ENCODE data around the gene CZIB. TPM values are rescaled to one million over a fixed set of nuclear protein-coding genes. Genes with fewer than 3 reads are reported as not detected.

The CZIB gene
- 50.3 and 51.1 TPM in 2 replicates for total RNA-seq (2021)
- Bru-seq, nascent RNA = percentile 79 among the genes with signal in this experiment
- percentile 79 among the genes with signal in this experiment for BruChase-seq, experiment 1, labeled RNA remaining after a 2-hour chase
- percentile 81 among the genes with signal in this experiment for BruChase-seq, experiment 2, labeled RNA remaining after a 6-hour chase
- long read RNA-seq, transcript C1orf123-201 (8 exons, 1,085 nt) = major isoform, 46 of 68 reads
- long read RNA-seq, partial matches to known transcripts = 2 of 68 reads
- long read RNA-seq, other reads (novel, unspliced or antisense) = 13 of 68 reads

DNA sequence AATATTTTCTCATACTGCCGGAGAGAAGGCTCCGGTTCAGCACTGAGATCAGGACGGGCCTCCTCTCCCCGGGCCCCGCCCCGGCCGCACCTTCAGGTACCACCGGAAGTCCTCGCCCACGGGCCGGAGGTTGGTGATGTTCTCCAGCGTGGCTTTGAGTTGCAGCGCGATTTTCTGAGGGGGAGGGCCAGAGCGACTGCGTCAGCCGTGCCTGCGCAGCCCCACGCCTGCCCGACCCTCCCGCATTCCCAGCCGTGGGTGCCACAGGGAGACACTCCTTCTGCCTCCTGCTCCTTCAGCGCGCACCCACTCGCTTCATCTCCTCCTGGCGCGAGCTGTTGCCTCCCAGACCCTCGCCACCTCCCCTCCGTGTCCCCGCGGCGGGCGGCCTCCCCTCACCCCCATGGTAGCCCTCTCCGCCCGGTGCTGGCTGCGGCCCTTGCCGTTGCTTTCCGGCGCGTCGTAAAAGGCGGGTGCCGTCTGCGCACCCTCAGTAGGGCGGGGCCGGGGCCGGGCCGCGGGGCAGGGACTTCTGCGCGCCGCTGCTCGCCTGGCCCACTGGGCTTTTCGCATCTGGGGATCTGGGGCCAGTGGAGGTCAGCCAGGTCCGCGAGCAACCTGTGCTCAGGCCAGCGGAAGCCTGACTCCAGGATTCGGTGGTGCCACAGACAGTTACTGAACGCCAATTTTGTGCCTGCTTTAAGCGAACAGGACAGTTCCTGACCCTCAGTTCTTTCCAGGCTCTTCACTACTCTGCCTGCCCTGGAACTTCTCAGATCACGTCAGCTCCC is at the start of gene CZIB:
TSS of gene CZIB (minus strand) at position 464 of the 791 bp plus-strand sequence. CDS start at position 405, 59 bp downstream.
- ChIA-PET POLR2A (ENCODE audit: unreplicated experiment) (interaction anchor here (0.7 kb wide), 1 partner anchor 106 kb away, joined by 5 read pairs; no protein-coding TSS in a partner anchor), CTCF (no interaction called here)
- Histone ChIP-seq H3K27ac (peak within 1 kb of the TSS; percentile 70), H3K79me2 (ENCODE audit: low read depth) (peaks cover 17% of the 10 kb centered on the region), H3K9me3 (ENCODE audit: insufficient read depth, low read depth) (no peaks in the 10 kb centered on the region), H2AFZ (peak within 1 kb of the TSS; percentile 91), H3F3A (ENCODE audit: insufficient read depth, low read depth) (peaks cover 6% of the 10 kb centered on the region; the same call in 1 of the 2 replicates), H3K4me3 (peak within 1 kb of the TSS; percentile 79), H3K4me1 (replicated peaks; ENCODE audit: insufficient read depth) (peaks cover 16% of the 10 kb centered on the region), H3K36me3 (ENCODE audit: low read depth) (no peaks in the 10 kb centered on the region), H3K9me2 (ENCODE audit: insufficient read depth) (no peaks in the 10 kb centered on the region), H3K4me2 (peak within 1 kb of the TSS; percentile 94), H4K20me1 (ENCODE audit: insufficient read depth) (no peaks in the 10 kb centered on the region), H3K27me3 (ENCODE audit: insufficient read depth, low read depth) (no peaks in the 10 kb centered on the region)
- peak; percentile 84 to 96 for DNase-seq
- BruUV-seq (replicated peaks) = no TSS peak
- TF ChIP-seq, protein P1, sequence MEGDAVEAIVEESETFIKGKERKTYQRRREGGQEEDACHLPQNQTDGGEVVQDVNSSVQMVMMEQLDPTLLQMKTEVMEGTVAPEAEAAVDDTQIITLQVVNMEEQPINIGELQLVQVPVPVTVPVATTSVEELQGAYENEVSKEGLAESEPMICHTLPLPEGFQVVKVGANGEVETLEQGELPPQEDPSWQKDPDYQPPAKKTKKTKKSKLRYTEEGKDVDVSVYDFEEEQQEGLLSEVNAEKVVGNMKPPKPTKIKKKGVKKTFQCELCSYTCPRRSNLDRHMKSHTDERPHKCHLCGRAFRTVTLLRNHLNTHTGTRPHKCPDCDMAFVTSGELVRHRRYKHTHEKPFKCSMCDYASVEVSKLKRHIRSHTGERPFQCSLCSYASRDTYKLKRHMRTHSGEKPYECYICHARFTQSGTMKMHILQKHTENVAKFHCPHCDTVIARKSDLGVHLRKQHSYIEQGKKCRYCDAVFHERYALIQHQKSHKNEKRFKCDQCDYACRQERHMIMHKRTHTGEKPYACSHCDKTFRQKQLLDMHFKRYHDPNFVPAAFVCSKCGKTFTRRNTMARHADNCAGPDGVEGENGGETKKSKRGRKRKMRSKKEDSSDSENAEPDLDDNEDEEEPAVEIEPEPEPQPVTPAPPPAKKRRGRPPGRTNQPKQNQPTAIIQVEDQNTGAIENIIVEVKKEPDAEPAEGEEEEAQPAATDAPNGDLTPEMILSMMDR (conservative IDR thresholded peaks at IDR 0.05) = no peak
- TF ChIP-seq EZH2 (IDR thresholded peaks at IDR 0.05; ENCODE audit: low read depth) = no peak
- intact Hi-C loops (cut with micrococcal nuclease; ENCODE audit: unreplicated experiment) = loop anchor here (1.0 to 2.0 kb wide), 2 partner anchors 18 to 24 kb away; partner anchors contain the start of genes CPT2 and MAGOH

DNA sequence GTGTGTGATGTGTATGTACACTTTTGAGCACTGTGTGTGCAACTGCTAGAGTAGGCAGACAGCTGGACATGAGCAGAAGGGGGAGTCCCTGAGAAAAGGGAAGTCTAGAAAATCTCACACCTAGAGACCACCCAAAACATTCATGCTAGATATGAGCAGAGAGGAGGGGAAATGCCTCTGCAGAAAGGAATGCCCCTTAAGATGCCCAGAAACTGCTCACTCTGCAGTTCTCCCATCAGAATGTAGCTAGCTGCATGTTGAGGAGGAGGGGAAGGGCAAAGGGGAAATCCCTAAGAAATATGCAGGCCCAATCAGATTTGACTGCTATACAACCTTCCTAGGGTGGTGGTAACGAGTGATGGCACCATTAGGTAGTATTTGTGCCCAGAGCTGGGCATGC is 49.7 kb upstream of the CZIB start:
- Histone ChIP-seq H3K4me3 (no peak overlapping the region), H3K79me2 (ENCODE audit: low read depth) (no peaks in the 10 kb centered on the region), H3K27ac (no peak overlapping the region), H3K4me2 (no peak overlapping the region), H3K36me3 (ENCODE audit: low read depth) (peaks cover 6% of the 10 kb centered on the region; the same call in 1 of the 2 replicates), H3K4me1 (replicated peaks; ENCODE audit: insufficient read depth) (peaks cover 14% of the 10 kb centered on the region; the same call in 1 of the 2 replicates), H3K9me3 (ENCODE audit: insufficient read depth, low read depth) (no peaks in the 10 kb centered on the region), H3K9me2 (ENCODE audit: insufficient read depth) (no peaks in the 10 kb centered on the region), H3K27me3 (ENCODE audit: insufficient read depth, low read depth) (no peaks in the 10 kb centered on the region), H2AFZ (no peak overlapping the region), H3F3A (ENCODE audit: insufficient read depth, low read depth) (no peaks in the 10 kb centered on the region), H4K20me1 (ENCODE audit: insufficient read depth) (0 out of 2 replicates have a peak, but pooled peaks cover 3% of the 10 kb centered on the region)
- ChIA-PET CTCF (interaction anchor here (1.2 kb wide), 1 partner anchor 8 kb away, joined by 12 read pairs; no protein-coding TSS in a partner anchor), POLR2A (ENCODE audit: unreplicated experiment) (no interaction called here)
- DNase-seq = no peak
- TF ChIP-seq, protein P1 (conservative IDR thresholded peaks at IDR 0.05) = no peak
- TF ChIP-seq EZH2 (IDR thresholded peaks at IDR 0.05; ENCODE audit: low read depth) = no peak
- intact Hi-C loops (cut with micrococcal nuclease; ENCODE audit: unreplicated experiment) = loop anchor here (10.0 kb wide), 1 partner anchor 205 kb away; no protein-coding TSS in a partner anchor
- no TSS peak for BruUV-seq (replicated peaks)

DNA sequence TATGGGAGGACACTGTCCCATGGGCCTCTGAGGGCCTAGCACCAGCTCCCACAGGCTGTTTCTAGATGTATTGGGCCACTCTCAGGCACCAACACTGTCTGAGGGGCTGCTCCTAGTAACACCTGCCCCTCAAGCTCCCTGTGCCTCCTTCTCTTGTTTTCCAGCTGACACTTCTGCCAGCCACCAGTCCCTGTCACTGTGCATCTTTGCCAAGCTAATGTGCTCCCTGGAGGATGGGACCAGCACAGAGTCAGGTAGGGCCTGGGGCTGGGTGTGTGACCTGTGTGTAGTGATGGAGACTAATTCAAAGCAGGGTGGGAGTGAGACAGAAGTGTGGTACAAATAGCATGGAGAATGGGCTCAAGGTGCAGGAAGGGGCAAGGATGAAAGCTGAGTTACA is 47.3 kb upstream of the CZIB start:
- no peaks in the 10 kb centered on the region for H3K9me2 ChIP-seq (ENCODE audit: insufficient read depth)
- DNase-seq = no peak
- no peaks in the 10 kb centered on the region for H3K4me1 ChIP-seq (replicated peaks; ENCODE audit: insufficient read depth)
- no peaks in the 10 kb centered on the region for H3K27me3 ChIP-seq (ENCODE audit: insufficient read depth, low read depth)
- H3F3A ChIP-seq (ENCODE audit: insufficient read depth, low read depth) = no peaks in the 10 kb centered on the region
- CTCF ChIA-PET = no interaction called here
- no peak overlapping the region for H3K4me3 ChIP-seq
- intact Hi-C loops (cut with micrococcal nuclease; ENCODE audit: unreplicated experiment) = no loop called here
- no peak overlapping the region for H3K4me2 ChIP-seq
- no peak overlapping the region for H2AFZ ChIP-seq
- H3K79me2 ChIP-seq (ENCODE audit: low read depth) = no peaks in the 10 kb centered on the region
- BruUV-seq (replicated peaks) = no TSS peak
- POLR2A ChIA-PET (ENCODE audit: unreplicated experiment) = no interaction called here
- H3K9me3 ChIP-seq (ENCODE audit: insufficient read depth, low read depth) = no peaks in the 10 kb centered on the region
- TF ChIP-seq, protein P1 (conservative IDR thresholded peaks at IDR 0.05) = no peak
- no peak for TF ChIP-seq EZH2 (IDR thresholded peaks at IDR 0.05; ENCODE audit: low read depth)
- H3K36me3 ChIP-seq (ENCODE audit: low read depth) = peaks cover 15% of the 10 kb centered on the region
- no peaks in the 10 kb centered on the region for H4K20me1 ChIP-seq (ENCODE audit: insufficient read depth)
- H3K27ac ChIP-seq = no peak overlapping the region

All from PC-9 (cell line).